ENCODE measurements around the gene TVP23B. TPM values are rescaled to one million over a fixed set of nuclear protein-coding genes. Genes with fewer than 3 reads are reported as not detected.
"Not testable (repeated sequence)": the region's sequence is repeated elsewhere in the genome, so short reads cannot be mapped to it uniquely, and the experiment has no call there.

TVP23B gene
- total RNA-seq (17.8 and 25.3 TPM in 2 replicates), polyA plus RNA-seq (25.7 and 28.3 TPM in 2 replicates)

GRCh38 chr17:18780991-18781718, at the start of gene TVP23B:
TVP23B (plus strand) TSS chr17:18781183; CDS start chr17:18781294, 111 bp downstream.
- H3K4me3 ChIP-seq = peak within 1 kb of the TSS; percentile 33
- H3K4me1 ChIP-seq (ENCODE audit: low read depth); H3K9me3 ChIP-seq (ENCODE audit: low read depth); H3K36me3 ChIP-seq; H3K27me3 ChIP-seq: not testable (repeated sequence)
- H3K27ac ChIP-seq = peak within 1 kb of the TSS; percentile 71
- peak; percentile 95 to 98 for DNase-seq (ENCODE audit: low read depth in 1 of 2, low spot score in 1 of 2)

- not testable (repeated sequence) for DNase-seq (ENCODE audit: low read depth in 1 of 2, low spot score in 1 of 2); H3K27ac ChIP-seq; H3K9me3 ChIP-seq (ENCODE audit: low read depth); H3K36me3 ChIP-seq; H3K4me1 ChIP-seq (ENCODE audit: low read depth); H3K4me3 ChIP-seq; H3K27me3 ChIP-seq
Observed at GRCh38 chr17:18732438-18732837, 48.5 kb upstream of the TVP23B start.

GRCh38 chr17:18733350-18733749, 47.6 kb upstream of the TVP23B start:
- not testable (repeated sequence) for H3K4me1 ChIP-seq (ENCODE audit: low read depth); H3K36me3 ChIP-seq; H3K4me3 ChIP-seq; H3K27ac ChIP-seq; H3K9me3 ChIP-seq (ENCODE audit: low read depth); H3K27me3 ChIP-seq
- peak in 1 of 2 donors; percentile 26 for DNase-seq (ENCODE audit: low read depth in 1 of 2, low spot score in 1 of 2)

- not testable (repeated sequence) for H3K27me3 ChIP-seq; H3K4me1 ChIP-seq (ENCODE audit: low read depth); H3K9me3 ChIP-seq (ENCODE audit: low read depth); H3K4me3 ChIP-seq; H3K27ac ChIP-seq; H3K36me3 ChIP-seq; DNase-seq (ENCODE audit: low read depth in 1 of 2, low spot score in 1 of 2)
Observed at GRCh38 chr17:18739616-18740391, 41.2 kb upstream of the TVP23B start.

- H3K4me1 ChIP-seq (ENCODE audit: low read depth); H3K27me3 ChIP-seq: not testable (repeated sequence)
Observed at GRCh38 chr17:18741228-18741627, 39.8 kb upstream of the TVP23B start.

GRCh38 chr17:18743699-18744421, 37.1 kb upstream of the TVP23B start, which contains the start of gene FBXW10:
FBXW10 (plus strand) TSS chr17:18744054; CDS start chr17:18744245, 191 bp downstream.
- H3K27me3 ChIP-seq; H3K36me3 ChIP-seq; H3K4me1 ChIP-seq (ENCODE audit: low read depth); H3K9me3 ChIP-seq (ENCODE audit: low read depth); H3K27ac ChIP-seq; DNase-seq (ENCODE audit: low read depth in 1 of 2, low spot score in 1 of 2); H3K4me3 ChIP-seq: not testable (repeated sequence)

More at GRCh38 chr17:18741228-18741627, 39.8 kb upstream of the TVP23B start:
- not testable (repeated sequence) for H3K36me3 ChIP-seq; H3K27ac ChIP-seq; H3K4me3 ChIP-seq; H3K9me3 ChIP-seq (ENCODE audit: low read depth); DNase-seq (ENCODE audit: low read depth in 1 of 2, low spot score in 1 of 2)

GRCh38 chr17:18744726-18745125, 36.3 kb upstream of the TVP23B start:
- H3K27me3 ChIP-seq; H3K9me3 ChIP-seq (ENCODE audit: low read depth); H3K4me3 ChIP-seq; DNase-seq (ENCODE audit: low read depth in 1 of 2, low spot score in 1 of 2); H3K36me3 ChIP-seq; H3K4me1 ChIP-seq (ENCODE audit: low read depth); H3K27ac ChIP-seq: not testable (repeated sequence)

- H3K27ac ChIP-seq; DNase-seq (ENCODE audit: low read depth in 1 of 2, low spot score in 1 of 2); H3K9me3 ChIP-seq (ENCODE audit: low read depth); H3K27me3 ChIP-seq; H3K36me3 ChIP-seq; H3K4me3 ChIP-seq; H3K4me1 ChIP-seq (ENCODE audit: low read depth): not testable (repeated sequence)
Observed at GRCh38 chr17:18746551-18746950, 34.4 kb upstream of the TVP23B start.

- H3K4me1 ChIP-seq (ENCODE audit: low read depth); H3K36me3 ChIP-seq; DNase-seq (ENCODE audit: low read depth in 1 of 2, low spot score in 1 of 2); H3K27me3 ChIP-seq; H3K9me3 ChIP-seq (ENCODE audit: low read depth); H3K4me3 ChIP-seq; H3K27ac ChIP-seq: not testable (repeated sequence)
Observed at GRCh38 chr17:18747501-18747900, 33.5 kb upstream of the TVP23B start.

- not testable (repeated sequence) for H3K27me3 ChIP-seq; H3K27ac ChIP-seq; DNase-seq (ENCODE audit: low read depth in 1 of 2, low spot score in 1 of 2); H3K36me3 ChIP-seq; H3K4me3 ChIP-seq; H3K4me1 ChIP-seq (ENCODE audit: low read depth); H3K9me3 ChIP-seq (ENCODE audit: low read depth)
Observed at GRCh38 chr17:18750242-18750641, 30.7 kb upstream of the TVP23B start.

GRCh38 chr17:18753829-18754409, 27.1 kb upstream of the TVP23B start:
- not testable (repeated sequence) for H3K27me3 ChIP-seq; H3K27ac ChIP-seq; H3K4me1 ChIP-seq (ENCODE audit: low read depth); H3K4me3 ChIP-seq; DNase-seq (ENCODE audit: low read depth in 1 of 2, low spot score in 1 of 2); H3K9me3 ChIP-seq (ENCODE audit: low read depth); H3K36me3 ChIP-seq

GRCh38 chr17:18755969-18756368, 25.0 kb upstream of the TVP23B start:
- H3K36me3 ChIP-seq; H3K4me1 ChIP-seq (ENCODE audit: low read depth); H3K9me3 ChIP-seq (ENCODE audit: low read depth); H3K27me3 ChIP-seq; H3K4me3 ChIP-seq; DNase-seq (ENCODE audit: low read depth in 1 of 2, low spot score in 1 of 2); H3K27ac ChIP-seq: not testable (repeated sequence)

- DNase-seq (ENCODE audit: low read depth in 1 of 2, low spot score in 1 of 2); H3K27ac ChIP-seq; H3K27me3 ChIP-seq; H3K4me3 ChIP-seq; H3K9me3 ChIP-seq (ENCODE audit: low read depth); H3K4me1 ChIP-seq (ENCODE audit: low read depth); H3K36me3 ChIP-seq: not testable (repeated sequence)
Observed at GRCh38 chr17:18757368-18758044, 23.5 kb upstream of the TVP23B start.

All from cardiac muscle cell (in vitro differentiated cells and primary cell).